T1000 (cell line): ENCODE results near the gene METTL25.

Source experiments
- DNase-seq: peaks from one replicate; lab custom pipeline; 2025; ENCODE audit warnings: mixed read lengths; lab: John Stamatoyannopoulos, UW

METTL25 gene

GRCh38 chr12:82470906-82471512 lies 112.7 kb downstream of the METTL25 start:
- no peak for DNase-seq

GRCh38 chr12:82473111-82473754 lies 114.9 kb downstream of the METTL25 start:
- DNase-seq, result no peak

- DNase-seq, result no peak
Observed at GRCh38 chr12:82474181-82474797, 116.0 kb downstream of the METTL25 start.

- no peak for DNase-seq
Observed at GRCh38 chr12:82474798-82475184, 116.5 kb downstream of the METTL25 start.

- no peak for DNase-seq
Observed at GRCh38 chr12:82475211-82475610, 116.9 kb downstream of the METTL25 start.

- no peak for DNase-seq
Observed at GRCh38 chr12:82476511-82476910, 118.2 kb downstream of the METTL25 start.

GRCh38 chr12:82479511-82479910 lies 121.2 kb downstream of the METTL25 start:
- DNase-seq, result no peak

- no peak for DNase-seq
Observed at GRCh38 chr12:82480606-82481005, 122.3 kb downstream of the METTL25 start.

GRCh38 chr12:82481954-82482353 lies 123.6 kb downstream of the METTL25 start:
- DNase-seq, result no peak

- no peak for DNase-seq
Observed at GRCh38 chr12:82486524-82487235, 128.4 kb downstream of the METTL25 start.

- no peak for DNase-seq
Observed at GRCh38 chr12:82504409-82504808, 146.1 kb downstream of the METTL25 start.

GRCh38 chr12:82505150-82505549 lies 146.8 kb downstream of the METTL25 start:
- no peak for DNase-seq

- no peak for DNase-seq
Observed at GRCh38 chr12:82507686-82508085, 149.4 kb downstream of the METTL25 start.

GRCh38 chr12:82510386-82510785 lies 152.1 kb downstream of the METTL25 start:
- no peak for DNase-seq

GRCh38 chr12:82514880-82515279 lies 156.6 kb downstream of the METTL25 start:
- no peak for DNase-seq

GRCh38 chr12:82515652-82516051 lies 157.3 kb downstream of the METTL25 start:
- no peak for DNase-seq

GRCh38 chr12:82517027-82517426 lies 158.7 kb downstream of the METTL25 start:
- DNase-seq, result no peak

- DNase-seq, result no peak
Observed at GRCh38 chr12:82517808-82518207, 159.5 kb downstream of the METTL25 start.

GRCh38 chr12:82519510-82519909 lies 161.2 kb downstream of the METTL25 start:
- DNase-seq, result no peak

GRCh38 chr12:82522285-82522684 lies 164.0 kb downstream of the METTL25 start:
- no peak for DNase-seq

- DNase-seq, result no peak
Observed at GRCh38 chr12:82522762-82523161, 164.4 kb downstream of the METTL25 start.

- no peak for DNase-seq
Observed at GRCh38 chr12:82523996-82524395, 165.7 kb downstream of the METTL25 start.

GRCh38 chr12:82524641-82525040 lies 166.3 kb downstream of the METTL25 start:
- no peak for DNase-seq
